OCI-LY1 (cell line): ENCODE results near the gene GIT2.

ENCODE experiments used
- H2AFZ ChIP-seq: fragments of 200-600 bp; sonication (generic), shearing (Covaris generic); 2 replicates; pipeline ENCODE4 v1.6.0; 2014; ENCODE audit warnings: antibody characterized with exemption, mild to moderate bottlenecking, low read length
- H3F3A ChIP-seq: fragments of 200-600 bp; sonication (generic), shearing (Covaris generic); 2 replicates; pipeline ENCODE4 v1.6.0; 2014; ENCODE audit warnings: mild to moderate bottlenecking, antibody characterized with exemption, low read length, moderate library complexity; ENCODE audit not compliant: insufficient read depth
- H3K27ac ChIP-seq: fragments of 200-600 bp; sonication (generic); 2 replicates; pipeline ENCODE4 v1.5.1; 2014; ENCODE audit warnings: low read length, mixed run types, mild to moderate bottlenecking, low read depth; ENCODE audit not compliant: poor library complexity, severe bottlenecking
- H3K27me3 ChIP-seq: fragments of 200-600 bp; sonication (generic); 2 replicates; pipeline ENCODE4 v1.6.0; 2014; ENCODE audit warnings: antibody characterized with exemption, mild to moderate bottlenecking, low read length, moderate library complexity; ENCODE audit not compliant: insufficient read depth
- H3K36me3 ChIP-seq: fragments of 200-600 bp; sonication (generic); 2 replicates; pipeline ENCODE4 v1.6.1; 2014; ENCODE audit warnings: mild to moderate bottlenecking, antibody characterized with exemption, low read length, moderate library complexity, mixed read lengths; ENCODE audit not compliant: insufficient read depth
- H3K4me1 ChIP-seq: fragments of 200-600 bp; sonication (generic); 2 replicates; pipeline ENCODE4 v1.5.1; 2014; ENCODE audit warnings: mild to moderate bottlenecking, low read length, moderate library complexity; ENCODE audit not compliant: insufficient read depth, severe bottlenecking
- H3K4me2 ChIP-seq: fragments of 200-600 bp; sonication (generic), shearing (Covaris generic); 2 replicates; pipeline ENCODE4 v1.6.1; 2014; ENCODE audit warnings: low read length
- H3K4me3 ChIP-seq: fragments of 200-600 bp; sonication (generic); 2 replicates; pipeline ENCODE4 v1.5.1; 2014; ENCODE audit warnings: low read length, low read depth, mild to moderate bottlenecking, mixed read lengths; ENCODE audit not compliant: poor library complexity, severe bottlenecking
- H3K79me2 ChIP-seq: fragments of 200-600 bp; shearing (Covaris generic); 2 replicates; pipeline ENCODE4 v1.6.1; 2016; ENCODE audit warnings: mixed run types, low read length, mixed read lengths; ENCODE audit not compliant: insufficient read depth
- H3K9ac ChIP-seq: fragments of 200-600 bp; sonication (generic), shearing (Covaris generic); 2 replicates; pipeline ENCODE4 v1.6.1; 2014; ENCODE audit warnings: mild to moderate bottlenecking, low read length, mixed read lengths
- H3K9me2 ChIP-seq: fragments of 200-600 bp; sonication (generic), shearing (Covaris generic); 2 replicates; pipeline ENCODE4 v1.6.1; 2014; ENCODE audit warnings: low read depth, mild to moderate bottlenecking, low read length, mixed read lengths
- H3K9me3 ChIP-seq: fragments of 200-600 bp; shearing (Covaris generic); 2 replicates; pipeline ENCODE4 v1.6.1; 2014; ENCODE audit warnings: low read length, mixed read lengths
- H4K20me1 ChIP-seq: fragments of 200-600 bp; sonication (generic), shearing (Covaris generic); 2 replicates; pipeline ENCODE4 v1.6.0; 2016; ENCODE audit warnings: mild to moderate bottlenecking, low read length; ENCODE audit not compliant: insufficient read depth
- EZH2 ChIP-seq: fragments of 200-600 bp; sonication (generic), shearing (Covaris generic); IDR thresholded peaks from 2 replicates; pipeline ENCODE4 v1.8.0; 2017; ENCODE audit warnings: borderline replicate concordance, mixed run types, mild to moderate bottlenecking, antibody characterized with exemption, low read length, moderate library complexity, mixed read lengths
- TF ChIP-seq, protein P1 (sequence below): fragments of 200-600 bp; sonication (generic), shearing (Covaris generic); IDR thresholded peaks from 2 replicates; pipeline ENCODE4 v1.5.1; 2017; ENCODE audit warnings: mild to moderate bottlenecking, antibody characterized with exemption, low read length, moderate library complexity, mixed read lengths

Gene GIT2

DNA sequence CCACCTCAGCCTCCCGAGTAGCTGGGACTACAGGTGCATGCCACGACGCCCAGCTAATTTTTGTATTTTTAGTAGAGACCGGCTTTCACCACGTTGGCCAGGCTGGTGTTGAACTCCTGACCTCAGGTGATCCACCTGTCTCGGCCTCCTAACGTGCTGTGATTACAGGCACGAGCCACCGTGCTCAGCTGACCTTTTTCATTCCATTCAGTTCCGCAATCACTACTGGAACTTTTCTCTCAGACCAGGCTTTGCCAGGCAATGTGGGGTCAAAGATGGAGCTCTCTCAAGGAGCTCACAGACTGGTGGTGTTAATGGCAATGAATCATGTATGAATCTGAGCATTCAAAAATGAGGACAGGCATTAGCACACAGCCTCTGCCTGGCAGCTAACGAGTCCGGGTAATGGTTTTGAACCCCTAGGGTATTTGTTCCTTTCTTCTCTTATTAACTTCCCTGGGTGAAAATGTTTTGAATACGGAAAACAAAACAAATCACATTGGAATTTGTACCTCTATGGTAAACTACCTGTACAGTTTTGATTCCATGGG, 105.5 kb downstream of the GIT2 start:
- H2AFZ ChIP-seq: no peak overlapping the region
- H3K9me2 ChIP-seq: no peaks in the 10 kb centered on the region
- peaks cover 7% of the 10 kb centered on the region for H3K4me1 ChIP-seq
- H4K20me1 ChIP-seq: no peaks in the 10 kb centered on the region
- TF ChIP-seq, protein P1, sequence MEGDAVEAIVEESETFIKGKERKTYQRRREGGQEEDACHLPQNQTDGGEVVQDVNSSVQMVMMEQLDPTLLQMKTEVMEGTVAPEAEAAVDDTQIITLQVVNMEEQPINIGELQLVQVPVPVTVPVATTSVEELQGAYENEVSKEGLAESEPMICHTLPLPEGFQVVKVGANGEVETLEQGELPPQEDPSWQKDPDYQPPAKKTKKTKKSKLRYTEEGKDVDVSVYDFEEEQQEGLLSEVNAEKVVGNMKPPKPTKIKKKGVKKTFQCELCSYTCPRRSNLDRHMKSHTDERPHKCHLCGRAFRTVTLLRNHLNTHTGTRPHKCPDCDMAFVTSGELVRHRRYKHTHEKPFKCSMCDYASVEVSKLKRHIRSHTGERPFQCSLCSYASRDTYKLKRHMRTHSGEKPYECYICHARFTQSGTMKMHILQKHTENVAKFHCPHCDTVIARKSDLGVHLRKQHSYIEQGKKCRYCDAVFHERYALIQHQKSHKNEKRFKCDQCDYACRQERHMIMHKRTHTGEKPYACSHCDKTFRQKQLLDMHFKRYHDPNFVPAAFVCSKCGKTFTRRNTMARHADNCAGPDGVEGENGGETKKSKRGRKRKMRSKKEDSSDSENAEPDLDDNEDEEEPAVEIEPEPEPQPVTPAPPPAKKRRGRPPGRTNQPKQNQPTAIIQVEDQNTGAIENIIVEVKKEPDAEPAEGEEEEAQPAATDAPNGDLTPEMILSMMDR: no peak
- no peak for TF ChIP-seq EZH2
- no peak overlapping the region for H3K4me2 ChIP-seq
- no peak overlapping the region for H3K4me3 ChIP-seq
- no peak overlapping the region for H3K27ac ChIP-seq
- H3K9ac ChIP-seq: no peak overlapping the region
- no peaks in the 10 kb centered on the region for H3K36me3 ChIP-seq
- no peaks in the 10 kb centered on the region for H3K9me3 ChIP-seq
- no peaks in the 10 kb centered on the region for H3F3A ChIP-seq
- H3K79me2 ChIP-seq: no peaks in the 10 kb centered on the region
- H3K27me3 ChIP-seq: no peaks in the 10 kb centered on the region

DNA sequence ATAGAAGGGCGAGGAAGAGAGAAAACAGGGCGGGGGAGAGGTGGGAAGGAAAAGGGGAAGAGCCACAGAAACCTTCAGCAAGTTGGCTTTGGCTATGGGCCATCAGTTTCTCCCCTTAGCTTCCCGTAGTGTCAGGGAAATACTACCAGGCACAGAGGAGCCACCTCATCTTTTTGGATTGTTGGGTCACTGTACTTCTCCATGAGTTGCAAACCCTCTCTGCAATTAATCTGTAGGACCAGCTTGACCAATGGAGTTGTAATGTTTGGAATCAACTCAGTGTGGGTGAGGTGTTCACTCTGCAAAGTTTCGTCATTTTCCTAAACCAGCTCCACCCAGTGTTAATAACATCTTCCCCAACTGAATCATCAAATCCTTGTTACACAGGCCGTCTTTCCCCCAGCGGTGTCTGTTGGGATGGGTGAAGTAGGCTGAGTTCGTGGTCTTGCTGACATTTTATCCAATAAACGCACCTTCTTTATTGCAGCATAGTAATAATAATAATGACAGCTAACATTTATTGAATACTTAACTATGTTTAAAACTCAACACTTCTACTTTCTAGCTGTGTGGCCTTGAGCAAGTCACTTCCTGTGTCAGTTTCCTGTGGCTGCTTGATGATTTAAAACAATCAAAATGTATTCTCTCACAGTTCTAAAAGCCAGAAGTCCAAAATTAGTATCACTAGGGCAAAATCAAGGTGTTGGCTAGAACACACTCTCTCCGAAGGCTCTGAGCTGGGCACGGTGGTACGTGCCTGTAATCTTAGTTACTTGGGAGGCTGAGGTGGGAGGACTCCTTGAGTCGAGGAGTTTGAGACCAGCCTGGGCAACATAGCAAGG, 107.8 kb downstream of the GIT2 start:
- Histone ChIP-seq H3K9ac (no peak overlapping the region), H3K27ac (no peak overlapping the region), H3F3A (no peaks in the 10 kb centered on the region), H3K36me3 (no peaks in the 10 kb centered on the region), H3K79me2 (no peaks in the 10 kb centered on the region), H3K4me3 (no peak overlapping the region), H3K4me1 (peaks cover 7% of the 10 kb centered on the region), H4K20me1 (no peaks in the 10 kb centered on the region), H3K9me3 (no peaks in the 10 kb centered on the region), H2AFZ (no peak overlapping the region), H3K9me2 (no peaks in the 10 kb centered on the region), H3K27me3 (no peaks in the 10 kb centered on the region), H3K4me2 (no peak overlapping the region)
- no peak for TF ChIP-seq EZH2
- TF ChIP-seq, protein P1: no peak

GRCh38 chr12:109885616-109886015, 110.6 kb downstream of the GIT2 start:
- H3K4me1 ChIP-seq: peaks cover 13% of the 10 kb centered on the region
- H3K4me2 ChIP-seq: no peak overlapping the region
- H3K79me2 ChIP-seq: no peaks in the 10 kb centered on the region
- H3K9me3 ChIP-seq: no peaks in the 10 kb centered on the region
- H3F3A ChIP-seq: no peaks in the 10 kb centered on the region
- H3K9ac ChIP-seq: no peak overlapping the region
- H4K20me1 ChIP-seq: no peaks in the 10 kb centered on the region
- no peaks in the 10 kb centered on the region for H3K36me3 ChIP-seq
- H3K27ac ChIP-seq: no peak overlapping the region
- H3K9me2 ChIP-seq: no peaks in the 10 kb centered on the region
- TF ChIP-seq EZH2: no peak
- TF ChIP-seq, protein P1: no peak
- H3K4me3 ChIP-seq: no peak overlapping the region
- no peaks in the 10 kb centered on the region for H3K27me3 ChIP-seq
- no peak overlapping the region for H2AFZ ChIP-seq
